IPS-18a (cell line): ENCODE measurements around the gene TESK2.

ENCODE experiments used
- H3K27ac ChIP-seq: one replicate; pipeline ENCODE4 v1.5.1; 2013; ENCODE audit warnings: low read length
- H3K27me3 ChIP-seq: one replicate; pipeline ENCODE4 v1.6.1; 2013; ENCODE audit warnings: mild to moderate bottlenecking, low read length; ENCODE audit not compliant: control insufficient read depth, insufficient read depth
- H3K36me3 ChIP-seq: one replicate; pipeline ENCODE4 v1.6.1; 2013; ENCODE audit warnings: low read depth, low read length; ENCODE audit not compliant: control insufficient read depth
- H3K4me1 ChIP-seq: one replicate; pipeline ENCODE4 v1.6.1; 2013; ENCODE audit warnings: low read depth, low read length; ENCODE audit not compliant: control insufficient read depth
- H3K4me3 ChIP-seq: one replicate; pipeline ENCODE4 v1.5.1; 2013; ENCODE audit warnings: low read length
- H3K9ac ChIP-seq: one replicate; pipeline ENCODE4 v1.6.1; 2013; ENCODE audit warnings: mild to moderate bottlenecking, low read length, moderate library complexity
- H3K9me3 ChIP-seq: one replicate; pipeline ENCODE4 v1.6.1; 2013; ENCODE audit warnings: low read depth, low read length; ENCODE audit not compliant: control insufficient read depth

The TESK2 gene

GRCh38 chr1:45339789-45340558 is 151.0 kb downstream of the TESK2 start, which contains the start of the genes MUTYH and TOE1:
Gene MUTYH (minus strand): TSS chr1:45340440. CDS start chr1:45334505, 5,935 bp downstream.
Gene TOE1 (plus strand): TSS chr1:45340170. CDS start chr1:45340253, 83 bp downstream.
- peak within 1 kb of the TSS; percentile 90 for H3K9ac ChIP-seq
- peak within 1 kb of the TSS; percentile 82 for H3K4me3 ChIP-seq
- peaks cover 36% of the 10 kb centered on the region for H3K36me3 ChIP-seq
- peak within 1 kb of the TSS; percentile 81 for H3K27ac ChIP-seq
- no peaks in the 10 kb centered on the region for H3K9me3 ChIP-seq
- H3K27me3 ChIP-seq, result no peaks in the 10 kb centered on the region
- H3K4me1 ChIP-seq, result peaks cover 6% of the 10 kb centered on the region

DNA sequence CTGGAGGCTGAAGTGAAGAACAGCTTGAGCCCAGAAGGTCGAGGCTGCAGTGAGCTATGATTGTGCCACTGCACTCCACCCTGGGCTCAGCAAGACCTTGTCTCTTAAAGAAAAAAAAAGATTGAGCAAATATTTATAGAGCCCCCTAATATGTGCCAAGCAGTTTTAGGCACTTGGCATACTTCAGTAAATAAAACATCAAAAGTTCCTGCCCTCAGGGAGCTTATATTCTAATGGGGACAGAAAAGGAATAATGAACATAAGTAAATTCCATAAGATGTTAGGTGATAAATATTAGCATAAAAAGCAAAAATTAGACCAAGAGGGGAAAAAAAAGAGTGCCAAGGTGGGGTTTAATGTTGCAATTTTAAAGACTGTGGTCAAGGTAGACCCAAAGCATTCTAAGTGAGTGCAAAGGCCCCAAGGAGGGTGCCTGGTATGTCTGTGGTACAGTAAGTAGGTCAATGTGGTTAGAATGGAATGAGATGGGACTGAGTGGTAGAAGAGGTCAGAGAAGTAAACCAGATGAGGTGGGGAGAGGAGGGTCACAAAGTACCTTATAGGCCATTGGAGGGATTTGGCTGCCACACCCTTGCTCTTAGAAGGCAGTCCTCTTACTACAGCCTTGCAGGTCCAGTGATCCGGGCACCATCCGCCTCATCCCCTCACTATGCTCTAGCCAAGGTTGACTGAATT is 153.2 kb downstream of the TESK2 start:
- Histone ChIP-seq H3K9ac (no peak overlapping the region), H3K9me3 (no peaks in the 10 kb centered on the region), H3K27me3 (no peaks in the 10 kb centered on the region), H3K4me3 (no peak overlapping the region), H3K36me3 (peaks cover 35% of the 10 kb centered on the region), H3K4me1 (peaks cover 6% of the 10 kb centered on the region), H3K27ac (no peak overlapping the region)

- Histone ChIP-seq H3K27ac (no peak overlapping the region), H3K4me1 (peaks cover 2% of the 10 kb centered on the region), H3K36me3 (peaks cover 35% of the 10 kb centered on the region), H3K27me3 (no peaks in the 10 kb centered on the region), H3K4me3 (no peak overlapping the region), H3K9ac (no peak overlapping the region), H3K9me3 (no peaks in the 10 kb centered on the region)
Measured at GRCh38 chr1:45335855-45336324, 155.1 kb downstream of the TESK2 start.

DNA sequence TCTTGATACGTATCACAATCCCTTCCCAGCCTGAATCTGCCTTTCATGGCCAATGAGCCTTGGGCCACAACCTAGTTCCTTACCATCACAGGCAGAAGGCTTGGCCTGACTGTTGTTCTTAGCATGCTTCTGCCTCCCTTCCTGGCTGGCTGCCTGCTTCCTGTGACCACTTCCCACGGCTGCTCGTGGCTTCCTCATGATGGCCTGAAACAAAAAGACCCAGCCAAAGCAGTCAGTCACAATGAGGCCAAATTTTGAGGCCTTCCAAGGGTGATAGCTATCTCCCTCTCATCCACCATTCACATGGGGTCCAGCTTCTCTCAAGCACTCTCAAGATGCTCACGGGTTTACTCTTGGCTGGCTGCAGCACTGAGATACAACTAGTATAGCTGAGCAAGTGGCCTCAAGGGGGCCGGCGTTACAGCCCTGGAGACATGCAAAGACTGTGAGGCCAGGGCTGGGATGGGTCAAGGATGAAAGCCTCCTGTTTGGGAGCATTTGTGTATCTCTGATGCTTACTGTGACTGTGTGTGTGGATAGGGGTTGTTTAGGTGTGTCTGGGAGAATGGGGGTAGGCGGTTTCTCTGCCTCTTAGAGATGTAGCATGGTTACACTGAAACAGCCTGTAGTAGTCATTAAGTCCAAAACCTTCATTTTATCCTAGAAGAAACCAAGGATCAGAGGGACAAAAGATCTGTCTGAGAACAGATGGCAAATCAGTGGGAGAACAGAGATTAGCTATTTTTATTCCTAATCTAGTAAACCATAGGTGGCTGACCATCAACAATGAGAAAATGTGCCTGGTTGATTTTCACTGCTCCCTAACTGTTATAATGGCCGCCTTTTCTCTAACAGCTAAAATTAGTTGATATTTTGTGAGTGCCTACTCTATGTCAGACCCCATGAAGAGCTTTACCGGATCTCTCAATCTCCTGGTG is 156.4 kb downstream of the TESK2 start:
- H3K9ac ChIP-seq, result no peak overlapping the region
- peaks cover 41% of the 10 kb centered on the region for H3K36me3 ChIP-seq
- H3K9me3 ChIP-seq, result no peaks in the 10 kb centered on the region
- H3K4me3 ChIP-seq, result no peak overlapping the region
- H3K27ac ChIP-seq, result no peak overlapping the region
- H3K4me1 ChIP-seq, result peaks cover 1% of the 10 kb centered on the region
- H3K27me3 ChIP-seq, result no peaks in the 10 kb centered on the region

DNA sequence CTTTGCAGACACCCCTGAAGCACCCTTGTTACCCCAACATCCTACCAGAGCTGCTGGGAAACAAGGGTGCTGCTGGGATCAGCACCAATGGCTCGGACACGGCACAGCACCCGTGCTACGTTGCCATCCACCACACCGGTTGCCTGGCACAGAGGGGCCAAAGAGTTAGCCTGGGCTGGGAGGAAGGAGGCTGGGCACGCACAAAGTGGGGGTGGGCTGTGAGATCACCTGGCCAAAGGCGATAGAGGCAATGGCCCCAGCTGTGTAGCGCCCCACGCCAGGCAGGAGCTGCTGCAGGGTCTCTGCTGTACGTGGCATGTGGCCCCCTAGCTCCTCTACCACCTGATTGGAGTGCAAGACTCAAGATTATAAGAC is 158.6 kb downstream of the TESK2 start:
- Histone ChIP-seq H3K9ac (no peak overlapping the region), H3K4me3 (no peak overlapping the region), H3K27me3 (no peaks in the 10 kb centered on the region), H3K27ac (no peak overlapping the region), H3K36me3 (peaks cover 47% of the 10 kb centered on the region), H3K4me1 (peaks cover 20% of the 10 kb centered on the region), H3K9me3 (no peaks in the 10 kb centered on the region)

DNA sequence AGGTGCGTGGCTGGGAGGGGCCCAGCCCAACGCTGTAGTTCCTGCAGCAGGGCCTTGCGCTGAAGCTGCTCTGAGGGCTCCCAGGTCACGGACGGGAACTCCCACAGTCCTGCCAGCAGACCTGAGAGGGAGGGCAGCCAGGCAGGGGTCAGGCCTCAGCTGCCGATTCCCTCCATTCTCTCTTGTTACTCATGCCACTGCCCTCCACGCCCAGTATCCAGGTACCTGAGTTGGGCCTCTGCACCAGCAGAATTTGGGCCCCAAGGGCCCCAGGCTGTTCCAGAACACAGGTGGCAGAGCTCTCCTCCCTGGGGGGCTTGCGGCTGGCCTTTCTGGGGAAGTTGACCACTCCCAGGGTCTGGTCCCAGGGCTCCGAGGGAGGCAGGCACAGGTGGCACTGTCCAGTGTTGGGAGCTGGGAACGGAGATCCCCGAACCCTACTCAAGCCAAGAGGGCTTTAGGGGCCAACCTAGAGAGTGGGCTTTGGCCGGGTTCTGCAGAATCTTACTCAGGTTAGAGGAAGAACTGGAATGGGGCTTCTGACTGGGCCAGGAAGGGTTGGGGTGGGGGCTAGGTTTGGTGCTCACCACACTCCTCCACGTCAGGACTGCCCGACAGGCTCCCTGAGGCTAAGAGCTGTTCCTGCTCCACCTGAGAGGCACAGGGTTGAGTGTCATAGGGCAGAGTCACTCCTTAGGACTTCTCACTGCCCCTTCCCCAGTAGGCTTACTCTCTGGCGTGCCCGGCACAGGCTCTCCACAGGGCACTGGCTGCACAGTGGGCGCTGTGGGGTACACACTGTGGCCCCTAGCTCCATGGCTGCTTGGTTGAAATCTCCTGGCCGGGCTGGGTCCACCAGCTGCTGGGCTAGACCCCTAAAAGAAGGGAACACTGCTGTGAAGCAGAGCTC is 159.3 kb downstream of the TESK2 start:
- no peak overlapping the region for H3K27ac ChIP-seq
- no peak overlapping the region for H3K9ac ChIP-seq
- no peak overlapping the region for H3K4me3 ChIP-seq
- H3K9me3 ChIP-seq, result no peaks in the 10 kb centered on the region
- H3K4me1 ChIP-seq, result peaks cover 22% of the 10 kb centered on the region
- no peaks in the 10 kb centered on the region for H3K27me3 ChIP-seq
- peaks cover 47% of the 10 kb centered on the region for H3K36me3 ChIP-seq

DNA sequence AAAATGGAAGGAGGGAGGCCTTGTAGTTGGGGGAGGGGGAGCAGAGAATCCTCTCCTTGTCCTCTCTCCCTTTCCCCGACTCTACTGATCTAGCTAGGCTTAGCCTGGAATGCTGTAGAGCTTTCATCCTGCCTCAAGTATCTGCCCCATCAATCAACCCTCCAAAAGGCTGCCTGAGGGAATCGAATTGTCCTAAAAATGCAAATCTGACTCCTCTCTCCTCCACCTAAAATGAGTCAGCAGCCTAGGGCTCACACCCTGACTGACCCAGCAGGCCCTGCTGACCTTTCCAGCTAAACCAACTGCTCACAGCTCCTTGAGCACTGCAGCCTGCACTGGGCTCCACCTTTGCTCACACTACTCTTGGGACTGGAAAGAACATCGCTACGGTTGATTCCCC is 161.5 kb downstream of the TESK2 start:
- Histone ChIP-seq H3K9me3 (no peaks in the 10 kb centered on the region), H3K27me3 (no peaks in the 10 kb centered on the region), H3K4me1 (peaks cover 33% of the 10 kb centered on the region), H3K27ac (no peak overlapping the region), H3K36me3 (peaks cover 43% of the 10 kb centered on the region), H3K4me3 (no peak overlapping the region), H3K9ac (no peak overlapping the region)

DNA sequence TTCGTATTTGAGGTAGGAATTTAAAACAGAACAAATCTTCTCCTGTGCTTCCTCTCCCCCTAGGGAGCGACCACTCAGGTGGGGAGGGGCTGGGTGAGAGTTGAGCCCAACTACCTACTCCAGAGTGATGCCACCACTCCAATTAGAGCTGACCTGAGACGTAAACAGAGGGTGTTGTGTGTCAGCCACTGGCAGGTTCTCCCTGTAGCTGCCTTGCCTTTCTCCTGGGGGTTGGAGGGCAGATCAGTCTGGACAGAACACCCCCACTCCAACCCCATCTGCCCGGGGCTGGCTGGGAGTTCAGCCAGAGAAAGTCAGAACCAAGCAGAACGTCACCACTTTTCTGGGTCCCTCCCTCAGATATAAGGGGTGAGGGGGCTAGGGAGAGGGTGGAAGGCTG is 162.3 kb downstream of the TESK2 start:
- H3K9me3 ChIP-seq, result no peaks in the 10 kb centered on the region
- H3K27ac ChIP-seq, result no peak overlapping the region
- peak overlapping the region; percentile 47 for H3K4me3 ChIP-seq
- H3K4me1 ChIP-seq, result peaks cover 33% of the 10 kb centered on the region
- no peaks in the 10 kb centered on the region for H3K27me3 ChIP-seq
- H3K36me3 ChIP-seq, result peaks cover 36% of the 10 kb centered on the region
- H3K9ac ChIP-seq, result no peak overlapping the region

DNA sequence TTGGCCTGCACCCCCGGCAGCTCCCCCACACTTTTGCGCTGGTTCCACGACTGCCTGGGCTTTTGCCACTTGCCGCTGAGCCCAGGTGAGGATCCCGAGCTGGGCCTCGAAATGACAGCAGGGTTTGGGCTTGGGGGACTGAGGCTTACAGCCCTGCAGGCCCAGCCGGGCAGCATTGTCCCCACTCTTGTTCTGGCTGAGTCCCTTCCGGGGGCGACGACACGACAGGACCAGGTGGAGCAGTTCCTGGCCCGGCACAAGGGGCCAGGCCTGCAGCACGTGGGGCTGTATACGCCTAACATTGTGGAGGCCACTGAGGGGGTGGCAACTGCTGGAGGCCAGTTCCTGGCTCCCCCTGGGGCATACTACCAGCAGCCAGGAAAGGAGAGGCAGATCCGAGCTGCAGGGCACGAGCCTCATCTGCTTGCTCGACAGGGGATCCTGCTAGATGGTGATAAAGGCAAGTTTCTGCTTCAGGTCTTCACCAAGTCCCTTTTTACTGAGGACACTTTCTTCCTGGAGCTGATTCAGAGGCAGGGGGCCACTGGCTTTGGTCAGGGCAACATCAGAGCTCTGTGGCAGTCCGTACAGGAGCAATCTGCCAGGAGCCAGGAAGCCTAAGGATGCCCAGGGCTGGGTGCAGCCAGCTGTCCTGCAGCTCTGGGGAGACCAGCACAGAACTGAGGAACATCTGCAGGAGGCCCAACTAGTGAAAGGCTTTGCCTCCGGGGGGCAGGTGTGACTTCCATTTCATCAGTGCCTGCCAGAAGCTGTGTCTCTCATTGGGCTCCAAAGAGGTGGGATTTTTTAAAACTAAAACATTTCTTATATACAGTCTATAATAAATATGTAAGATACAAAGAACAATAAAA is 163.1 kb downstream of the TESK2 start:
- H3K27me3 ChIP-seq, result no peaks in the 10 kb centered on the region
- H3K4me1 ChIP-seq, result peaks cover 33% of the 10 kb centered on the region
- H3K27ac ChIP-seq, result no peak overlapping the region
- peak overlapping the region; percentile 53 for H3K9ac ChIP-seq
- no peaks in the 10 kb centered on the region for H3K9me3 ChIP-seq
- peaks cover 28% of the 10 kb centered on the region for H3K36me3 ChIP-seq
- H3K4me3 ChIP-seq, result peak overlapping the region; percentile 47
